Activated CD8-positive, alpha-beta memory T cell treated with anti-CD3 and anti-CD28 coated beads for 24 hours (primary cell): ENCODE measurements around the gene DCLK1.

Experiments
- DNase-seq: peaks from one replicate; pipeline ENCODE4 v3.0.0-alpha.2; 2020

The DCLK1 gene

DNA sequence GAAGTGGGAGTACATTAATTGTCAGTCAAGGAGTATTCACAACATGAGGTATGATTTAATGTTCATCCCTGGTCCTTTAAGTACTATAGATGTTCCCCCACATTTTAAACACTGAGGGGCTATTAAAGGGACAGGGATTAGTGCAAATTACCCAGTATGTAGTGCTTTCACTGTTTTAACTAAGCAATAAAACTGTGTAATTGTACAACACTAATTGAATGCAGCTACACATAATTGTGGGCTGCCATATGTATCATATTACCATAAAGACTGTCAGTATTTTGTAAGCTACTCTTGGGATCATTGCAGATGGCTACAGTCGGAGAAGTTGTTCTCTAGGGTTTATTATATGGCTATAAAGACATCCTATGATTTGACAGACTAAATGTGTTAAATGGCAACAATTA, 316.6 kb downstream of the DCLK1 start:
- DNase-seq, result no peak

DNA sequence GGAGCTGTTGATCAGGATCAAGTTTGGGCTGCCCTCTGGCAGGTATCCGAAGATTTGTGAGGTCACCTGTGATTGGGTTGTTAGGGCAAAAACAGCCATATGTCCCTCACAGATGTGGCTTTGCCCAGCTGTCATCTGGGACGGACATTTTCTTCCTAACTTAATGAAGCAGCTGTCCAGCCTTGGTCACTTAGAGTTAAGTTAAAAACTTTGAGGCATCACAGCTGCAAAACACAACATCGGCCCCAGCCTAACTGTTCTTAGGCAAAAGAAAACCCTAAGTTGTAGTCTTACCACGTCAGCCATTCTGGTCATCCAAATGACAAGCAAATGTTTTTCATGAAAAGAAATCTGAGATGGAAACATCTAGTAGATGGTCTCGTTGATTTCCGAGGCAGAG, 318.4 kb downstream of the DCLK1 start:
- no peak for DNase-seq

DNA sequence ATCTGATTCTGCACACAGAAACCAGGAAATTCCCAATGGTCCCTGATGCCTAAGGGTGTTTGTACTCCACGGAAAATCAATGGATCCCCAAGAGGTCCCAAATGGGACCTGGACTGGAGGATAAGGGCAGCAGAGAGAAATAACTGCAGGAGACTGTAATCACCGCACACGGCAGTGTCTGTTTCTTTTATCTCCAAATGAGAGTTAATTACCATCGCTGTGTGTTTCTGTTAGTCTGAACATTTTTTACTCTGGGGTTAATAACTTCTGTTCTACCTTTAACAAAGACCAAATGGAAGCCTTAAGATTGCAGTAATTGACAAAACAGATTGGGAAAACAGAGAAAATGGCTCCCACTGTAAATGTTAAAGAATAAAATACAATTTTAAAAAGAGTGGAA, 320.9 kb downstream of the DCLK1 start:
- no peak for DNase-seq

DNA sequence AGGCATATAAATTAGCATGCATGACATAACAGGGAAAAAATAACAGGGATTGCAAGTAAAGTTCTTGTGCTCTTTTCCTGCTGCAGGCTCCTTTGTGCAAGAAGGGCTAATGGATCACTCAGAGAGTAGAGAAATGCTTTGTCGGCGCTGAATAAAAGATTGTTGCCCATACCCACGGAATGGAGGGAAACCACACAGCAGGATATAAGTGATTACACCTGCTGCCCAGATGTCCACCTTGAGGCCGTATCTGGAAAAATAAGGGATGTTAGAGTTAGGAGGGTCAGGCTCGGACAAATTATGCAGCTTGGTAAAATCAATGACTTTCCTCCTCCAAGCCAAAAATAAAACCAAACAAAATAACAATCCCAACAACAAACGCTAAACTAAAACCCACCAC, 322.3 kb downstream of the DCLK1 start:
- no peak for DNase-seq

DNA sequence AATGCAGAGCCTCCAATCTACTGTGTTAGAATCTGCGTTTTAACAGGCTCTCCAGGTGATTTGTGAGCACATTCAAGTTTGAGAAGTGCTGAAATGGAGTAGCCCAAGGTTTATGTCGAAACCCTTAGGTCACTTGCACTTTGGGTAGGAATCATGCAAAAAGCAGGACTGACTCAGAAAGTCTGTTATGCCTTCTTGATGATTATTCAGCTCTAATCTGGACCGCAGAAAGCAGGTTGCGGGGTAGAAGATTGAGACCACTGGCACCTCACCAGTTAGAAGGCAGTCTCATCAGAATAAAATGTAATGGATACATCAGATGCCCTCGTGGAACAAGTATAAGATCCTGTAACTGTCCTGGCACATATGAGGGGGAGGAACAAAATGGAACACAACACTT, 326.3 kb downstream of the DCLK1 start:
- no peak for DNase-seq

DNA sequence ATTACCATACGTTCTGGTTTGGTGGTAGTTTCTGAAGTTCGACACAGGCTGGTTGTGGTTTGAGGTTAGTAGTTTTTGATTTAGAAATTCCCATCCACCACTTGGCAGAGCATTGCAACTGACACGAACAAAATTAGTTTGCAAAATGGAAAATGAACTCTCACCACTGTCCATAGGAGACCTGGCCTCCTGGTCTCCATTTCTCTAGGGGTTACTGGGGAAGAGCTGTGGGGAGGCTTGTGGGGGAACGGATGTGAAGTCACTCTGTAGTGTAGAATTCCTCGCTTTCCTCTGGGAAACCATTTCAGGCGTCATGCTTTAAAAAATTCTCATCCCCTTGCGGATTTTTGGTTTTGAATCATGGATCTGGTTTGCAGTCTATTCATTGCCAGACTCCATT, 333.2 kb downstream of the DCLK1 start:
- DNase-seq, result no peak

DNA sequence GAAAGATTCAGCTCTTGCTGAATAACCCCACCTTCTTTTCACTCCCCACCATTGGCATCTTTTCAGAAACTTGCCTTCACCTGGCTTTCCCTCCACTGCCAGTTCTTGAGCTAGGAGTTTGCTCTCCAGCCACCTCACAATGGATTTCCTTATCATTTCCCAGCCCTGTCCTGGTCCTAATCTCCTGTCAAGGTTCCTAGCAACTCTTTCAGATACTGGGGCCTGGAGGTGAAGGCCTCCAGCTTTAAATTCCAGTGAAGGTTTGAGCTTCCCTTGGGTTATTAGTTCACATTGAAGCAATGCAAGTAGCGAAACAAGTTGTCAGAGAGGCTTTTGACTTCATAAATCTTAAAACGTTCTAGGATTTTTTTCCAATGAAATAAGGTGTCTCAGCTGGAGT, 333.9 kb downstream of the DCLK1 start:
- no peak for DNase-seq

- DNase-seq, result no peak
Observed at GRCh38 chr13:35796623-35797022, 334.6 kb downstream of the DCLK1 start.

DNA sequence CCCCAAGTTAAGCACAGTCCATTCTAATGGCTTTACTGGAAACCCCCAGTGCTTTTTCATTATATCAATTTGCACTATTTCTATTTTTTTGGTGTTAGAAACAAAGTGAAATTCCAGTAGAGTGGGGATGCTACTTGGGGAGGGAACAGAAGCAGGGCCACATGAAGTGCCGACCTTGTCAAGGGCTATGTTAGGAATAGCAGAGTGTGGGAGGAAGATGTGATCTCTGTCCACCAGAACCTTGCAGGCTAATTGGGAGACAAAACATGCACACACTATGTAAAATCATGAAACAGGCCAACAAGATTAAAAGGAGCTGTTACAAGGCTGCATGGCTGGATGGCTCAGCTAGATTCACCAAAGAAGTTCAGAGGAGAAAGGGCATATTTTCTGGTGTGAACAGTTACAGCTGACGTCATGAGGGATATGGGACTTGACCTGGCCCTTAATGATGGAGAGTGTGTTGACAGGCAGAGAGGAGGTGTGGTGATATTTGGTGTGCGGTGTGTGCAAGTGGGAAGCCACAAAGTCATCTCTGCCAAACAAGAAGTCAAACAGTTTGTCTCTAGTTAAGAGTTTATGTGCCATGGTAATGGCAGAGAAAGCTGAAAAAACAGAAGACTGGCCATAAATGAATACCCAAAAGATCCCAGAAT, 336.3 kb downstream of the DCLK1 start:
- no peak for DNase-seq

- no peak for DNase-seq
Observed at GRCh38 chr13:35793823-35794222, 337.4 kb downstream of the DCLK1 start.

GRCh38 chr13:35792911-35793310, 338.3 kb downstream of the DCLK1 start:
- no peak for DNase-seq

DNA sequence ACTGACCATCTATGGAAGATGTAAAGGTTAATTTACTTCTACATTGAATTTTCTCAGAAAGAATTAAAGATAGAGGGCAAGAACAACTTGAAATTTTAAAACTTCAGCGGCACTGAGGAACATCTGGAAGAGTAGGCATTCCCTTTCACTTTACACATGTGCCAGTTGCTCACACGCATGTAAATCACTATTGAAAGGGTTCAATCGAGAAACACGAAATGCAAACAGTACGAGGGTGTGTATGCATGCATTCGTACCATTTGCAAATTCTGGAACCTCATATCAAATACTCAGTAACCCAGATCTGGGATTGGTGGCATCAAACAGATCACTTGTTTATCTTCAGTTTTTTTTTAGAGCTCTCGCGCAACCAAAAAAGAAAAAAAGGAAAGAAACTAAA, 339.2 kb downstream of the DCLK1 start:
- no peak for DNase-seq

- DNase-seq, result no peak
Observed at GRCh38 chr13:35791184-35791851, 339.9 kb downstream of the DCLK1 start.

DNA sequence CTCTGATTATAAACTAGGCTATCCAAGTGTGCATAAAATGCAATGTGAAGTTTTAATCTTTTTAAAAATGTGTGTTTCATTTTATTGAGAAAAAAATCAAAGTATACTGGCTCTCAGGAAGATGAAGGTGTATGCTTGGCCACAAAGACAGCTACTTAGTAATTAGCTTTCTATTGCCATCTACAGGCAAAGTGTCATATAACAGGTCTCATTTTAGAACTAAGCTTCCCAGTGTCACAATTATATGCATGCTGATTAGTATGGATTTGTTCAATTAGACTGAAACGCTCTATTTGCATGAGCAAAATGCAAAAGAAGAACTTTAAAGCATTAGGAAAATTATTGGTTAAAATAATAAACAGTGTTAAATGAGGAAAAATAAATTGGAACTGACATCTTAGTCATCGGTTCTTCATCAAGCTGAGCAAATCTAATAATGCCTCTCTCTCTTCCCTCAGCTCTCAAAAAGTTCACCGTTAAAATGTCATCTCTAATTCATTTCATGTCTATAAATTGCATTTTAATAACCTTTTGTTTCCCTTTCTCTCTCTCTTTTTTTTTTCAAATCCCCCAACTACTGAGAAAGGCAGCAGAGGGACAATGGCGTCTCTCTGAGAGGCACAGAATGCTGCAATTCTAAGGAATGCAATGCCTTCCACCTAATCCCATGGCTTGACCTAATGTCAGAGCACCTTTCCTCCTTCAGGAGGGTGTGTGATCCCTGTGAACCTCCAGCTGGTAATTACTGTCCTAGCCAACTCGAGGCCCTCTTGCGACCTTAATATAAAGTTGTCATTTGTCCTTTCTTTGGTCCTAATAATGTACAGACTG, 341.6 kb downstream of the DCLK1 start:
- no peak for DNase-seq

- DNase-seq, result no peak
Observed at GRCh38 chr13:35787937-35788336, 343.2 kb downstream of the DCLK1 start.

- no peak for DNase-seq
Observed at GRCh38 chr13:35785576-35786303, 345.4 kb downstream of the DCLK1 start.

- DNase-seq, result no peak
Observed at GRCh38 chr13:35784286-35784951, 346.8 kb downstream of the DCLK1 start.

GRCh38 chr13:35782793-35783192, 348.4 kb downstream of the DCLK1 start:
- no peak for DNase-seq

DNA sequence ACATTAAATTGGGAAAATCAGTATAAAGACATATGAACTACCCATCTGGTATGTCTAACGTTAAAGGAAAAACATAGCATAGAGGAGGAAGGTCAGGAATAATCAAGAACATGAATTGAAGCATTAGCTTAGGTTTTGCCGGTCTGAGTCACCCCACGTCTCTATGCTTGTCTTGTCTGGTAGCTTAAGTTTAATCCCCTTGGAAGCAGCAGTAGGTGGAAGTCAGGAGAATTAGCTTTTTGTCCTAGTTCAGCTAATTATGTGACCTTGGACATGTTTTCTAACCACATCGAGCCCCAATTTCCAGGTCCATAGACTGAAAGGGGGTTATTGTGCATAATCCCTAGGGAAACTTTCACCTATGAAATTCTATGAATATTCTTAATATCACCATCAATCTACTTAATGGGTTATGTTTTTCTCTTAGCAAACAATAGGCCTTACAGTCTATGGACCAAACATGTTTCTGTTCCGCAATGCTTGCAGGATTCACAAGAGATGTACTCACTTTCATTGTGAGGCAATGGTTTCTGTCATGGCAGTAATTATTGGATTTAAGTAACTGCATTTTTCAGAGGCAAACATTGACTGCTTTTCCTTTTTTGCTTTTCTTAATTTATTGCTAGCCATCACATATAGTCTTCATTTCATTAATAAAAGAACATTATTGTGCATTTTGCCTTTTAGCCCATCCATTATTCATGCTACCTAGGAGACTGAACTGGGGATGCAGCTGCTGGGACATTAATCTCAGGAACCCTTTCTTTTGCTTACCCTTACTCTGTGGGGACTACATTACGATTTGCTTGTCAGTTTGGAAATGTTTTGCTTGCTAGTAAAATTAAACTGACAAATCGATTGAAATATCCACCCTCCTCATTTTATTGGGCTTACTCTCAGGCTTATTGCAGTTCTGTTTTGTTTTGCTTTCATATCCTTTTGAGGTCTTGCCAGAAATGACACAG, 349.9 kb downstream of the DCLK1 start:
- DNase-seq, result no peak

GRCh38 chr13:35780613-35781012, 350.6 kb downstream of the DCLK1 start:
- DNase-seq, result no peak

DNA sequence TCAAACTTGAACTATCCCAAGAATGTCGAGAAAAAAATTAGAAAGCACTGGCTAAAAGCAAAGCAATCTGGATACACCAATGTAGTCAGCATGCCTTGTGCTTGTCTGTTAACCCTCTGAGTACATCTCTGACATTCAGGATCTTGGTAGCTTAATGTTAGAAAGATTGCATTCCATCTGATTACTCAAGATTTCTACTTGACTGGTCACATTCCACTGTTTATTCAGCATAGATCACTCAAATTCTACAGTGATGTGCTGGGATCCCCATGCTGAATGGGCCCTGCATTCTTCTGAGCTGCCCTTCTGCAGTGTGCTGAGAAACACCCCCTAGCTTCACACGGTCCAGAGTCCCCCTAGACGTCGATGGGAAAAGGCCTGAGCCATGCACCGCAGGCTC, 359.3 kb downstream of the DCLK1 start:
- no peak for DNase-seq
